ENCODE results near the gene C11orf52. TPM values are rescaled to one million over a fixed set of nuclear protein-coding genes. Genes with fewer than 3 reads are reported as not detected.

C11orf52 gene
- total and polyA plus RNA-seq, 2 donors (not counting 3 experiments of a cell fraction or from before 2014, with no cell fraction given), result 0.31 to 0.76 TPM

DNA sequence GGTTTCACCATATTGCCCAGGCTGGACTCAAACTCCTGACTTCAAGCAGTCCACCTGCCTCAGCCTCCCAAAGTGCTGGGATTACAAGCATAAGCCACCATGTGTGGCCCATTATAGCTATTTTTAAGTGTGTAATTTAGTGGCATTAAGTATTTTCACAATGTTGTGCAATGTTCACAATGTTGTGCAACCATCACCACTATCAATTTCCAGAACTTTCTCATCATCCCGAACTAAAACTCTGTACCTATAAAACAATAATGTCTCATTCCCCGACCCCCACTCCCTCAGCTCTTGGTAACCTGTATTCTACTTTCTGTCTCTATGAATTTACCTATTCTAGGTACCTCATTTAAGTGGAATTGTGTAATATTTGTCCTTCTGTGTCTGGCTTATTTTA, 31.9 kb upstream of the C11orf52 start:
- DNase-seq (ENCODE audit: low read depth, low spot score), result no peak
- ChIA-PET POLR2A (no interaction called here), CTCF (interaction anchor here (1.2 kb wide), 1 partner anchor 11 kb away, joined by 4 read pairs; no protein-coding TSS in a partner anchor)
- Histone ChIP-seq H3K4me2 (ENCODE audit: insufficient read depth, low read length) (no peak overlapping the region), H3K4me1 (ENCODE audit: control insufficient read depth, extremely low read depth, insufficient read depth, low read length) (peaks cover 4% of the 10 kb centered on the region), H2AFZ (ENCODE audit: low read depth, low read length) (no peak overlapping the region), H3K36me3 (ENCODE audit: control insufficient read depth in 2 of 2, extremely low read depth in 1 of 2, insufficient read depth in 2 of 2, low read length in 2 of 2) (no peaks in the 10 kb centered on the region), H3K4me3 (replicated peaks in 1 of 3; ENCODE audit: insufficient read depth in 1 of 3, low read depth in 1 of 3, low read length in 3 of 3) (no peak overlapping the region), H3K9me1 (replicated peaks; ENCODE audit: control insufficient read depth, extremely low read depth, insufficient read depth, low read length) (no peaks in the 10 kb centered on the region), H3K27ac (ENCODE audit: insufficient read depth, low read depth, low read length) (no peak overlapping the region), H3K79me2 (ENCODE audit: control insufficient read depth, insufficient read depth, low read length) (no peaks in the 10 kb centered on the region), H3K27me3 (ENCODE audit: control insufficient read depth in 2 of 2, insufficient read depth in 2 of 2, low read length in 2 of 2) (no peaks in the 10 kb centered on the region), H3K9ac (replicated peaks; ENCODE audit: extremely low read depth, insufficient read depth, low read length) (no peak overlapping the region), H4K20me1 (replicated peaks; ENCODE audit: control insufficient read depth, extremely low read depth, insufficient read depth, low read length) (no peaks in the 10 kb centered on the region), H3K9me3 (replicated peaks; ENCODE audit: control insufficient read depth, insufficient read depth, low read length) (no peaks in the 10 kb centered on the region)
- BruUV-seq (replicated peaks), result no TSS peak
- TF ChIP-seq MYC (IDR thresholded peaks at IDR 0.05; ENCODE audit: low read depth, low read length) (no peak), MAX (IDR thresholded peaks at IDR 0.05; ENCODE audit: insufficient read depth, insufficient read length) (no peak), POLR2AphosphoS5 (IDR thresholded peaks at IDR 0.05; ENCODE audit: insufficient read depth, low read depth, low read length) (no peak), POLR2A (IDR thresholded peaks at IDR 0.05; ENCODE audit: low read depth, low read length) (no peak), GATA2 (IDR thresholded peaks at IDR 0.05; ENCODE audit: insufficient read depth, insufficient read length, low read depth, low read length) (no peak), FOS (IDR thresholded peaks at IDR 0.05; ENCODE audit: borderline replicate concordance, insufficient read depth, low read length) (no peak), EZH2 (IDR thresholded peaks at IDR 0.05; ENCODE audit: borderline replicate concordance, low read depth, low read length, severe bottlenecking) (no peak), CTCF (IDR thresholded peaks at IDR 0.05; ENCODE audit: extremely low read depth in 1 of 2, insufficient read depth in 1 of 2, low read depth in 1 of 2, low read length in 2 of 2) (no peak), JUN (IDR thresholded peaks at IDR 0.05; ENCODE audit: borderline replicate concordance, insufficient read depth, insufficient read length, low read depth) (no peak)
- no peak for FAIRE-seq
- dilution Hi-C loops (cut with MboI; ENCODE audit: extremely low pct_ligation_motif_present, low sequenced_read_pairs) (no loop called here), intact Hi-C loops (cut with micrococcal nuclease) (no loop called here)
